T-cell (primary cell): ENCODE measurements around the gene IMMP1L. TPM values are rescaled to one million over a fixed set of nuclear protein-coding genes. Genes with fewer than 3 reads are reported as not detected.
"Not testable (repeated sequence)": the region's sequence is repeated elsewhere in the genome, so short reads cannot be mapped to it uniquely, and the experiment has no call there.

Experiments used
- ATAC-seq, 4 experiments: fragments of 200-7000 bp in 3 of 4; fragments of 150-1000 bp in 1 of 4; cut with Tn5 transposase; replicated peaks in 1 of 4; 1 replicate in 3 of 4; 2 replicates in 1 of 4; pipeline ENCODE4 v1.10.0; 2021; ENCODE audit warnings: moderate library complexity in 3 of 4, mild to moderate bottlenecking in 2 of 4, moderate number of reproducible peaks in 1 of 4
- CTCF ChIA-PET, 2 donors: fragments of 300-600 bp; sonication (Branson Sonifier 250); formaldehyde crosslinking; loops; one replicate each; lab custom pipeline; 2022; ENCODE audit warnings: antibody characterized with exemption in 2 of 2; lab: Charles Lee
- POLR2A ChIA-PET, 2 donors: fragments of 300-600 bp; sonication (Branson Sonifier 250); formaldehyde crosslinking; loops; one replicate each; lab custom pipeline; 2022; ENCODE audit warnings: antibody characterized with exemption in 2 of 2; lab: Charles Lee
- DNase-seq, 35 experiments: peaks; one replicate each; pipeline versions ENCODE4 v3.0.0 to v3.0.0-alpha.2; 2013 to 2023
- H3K27ac ChIP-seq: one replicate; pipeline ENCODE4 v1.5.1; 2013; ENCODE audit warnings: low read length
- H3K27me3 ChIP-seq, 2 experiments: replicated peaks in 1 of 2; 1 replicate in 1 of 2; 2 replicates in 1 of 2; pipeline versions ENCODE4 v1.6.1 to v1.7.0; 2013; ENCODE audit warnings: low read length in 1 of 2, mixed read lengths in 1 of 2; ENCODE audit not compliant: control insufficient read depth in 2 of 2, insufficient read depth in 2 of 2; ENCODE audit errors: extremely low read depth in 1 of 2
- H3K36me3 ChIP-seq, 2 donors: 1 replicate in 1 of 2; 2 replicates in 1 of 2; pipeline versions ENCODE4 v1.6.1 to v1.7.0; 2013; ENCODE audit warnings: low read length in 1 of 2; ENCODE audit not compliant: control insufficient read depth in 2 of 2, insufficient read depth in 1 of 2; ENCODE audit errors: extremely low read depth in 1 of 2
- H3K4me1 ChIP-seq, 2 experiments: 1 replicate in 1 of 2; 2 replicates in 1 of 2; pipeline versions ENCODE4 v1.6.1 to v1.7.0; 2013; ENCODE audit warnings: low read length in 2 of 2, mixed read lengths in 1 of 2; ENCODE audit not compliant: insufficient read depth in 2 of 2, control insufficient read depth in 1 of 2; ENCODE audit errors: extremely low read depth in 1 of 2
- H3K4me3 ChIP-seq, 2 donors: 1 replicate in 1 of 2; 2 replicates in 1 of 2; pipeline versions ENCODE4 v1.5.1 to v1.7.0; 2013; ENCODE audit warnings: mild to moderate bottlenecking in 2 of 2, low read length in 1 of 2, moderate library complexity in 1 of 2; ENCODE audit not compliant: control insufficient read depth in 1 of 2; ENCODE audit errors: extremely low read depth in 1 of 2
- H3K9me3 ChIP-seq: 2 replicates; pipeline ENCODE4 v1.7.0; 2013
- H3K27ac Mint-ChIP-seq, 2 donors: one replicate each; pipeline ENCODE4 v1.8.0; 2020 to 2021; ENCODE audit warnings: mild to moderate bottlenecking in 2 of 2, mixed read lengths in 2 of 2
- H3K27me3 Mint-ChIP-seq, 2 donors: one replicate each; pipeline ENCODE4 v1.8.0; 2021 to 2022; ENCODE audit warnings: mixed read lengths in 2 of 2
- H3K36me3 Mint-ChIP-seq: one replicate; pipeline ENCODE4 v1.8.0; 2021; ENCODE audit warnings: mixed read lengths
- H3K4me1 Mint-ChIP-seq, 3 donors: one replicate each; pipeline ENCODE4 v1.8.0; 2020 to 2022; ENCODE audit warnings: mixed read lengths in 3 of 3, mild to moderate bottlenecking in 1 of 3
- H3K4me3 Mint-ChIP-seq, 3 donors: one replicate each; pipeline ENCODE4 v1.8.0; 2020 to 2022; ENCODE audit warnings: mild to moderate bottlenecking in 3 of 3, mixed read lengths in 3 of 3, moderate library complexity in 3 of 3
- H3K9me3 Mint-ChIP-seq, 3 donors: one replicate each; pipeline ENCODE4 v1.8.0; 2020 to 2022; ENCODE audit warnings: mixed read lengths in 3 of 3
- WGBS: methylation state at CpG from one replicate; pipeline ENCODE4 v1.1.5; 2013; ENCODE audit warnings: missing lambda C conversion rate; ENCODE audit not compliant: insufficient coverage; 5-methylcytosine and 5-hydroxymethylcytosine counted together
- total RNA-seq, 35 experiments: library from RNA in 6 of 35; stranded (reverse) in 6 of 35; fragments of 120-200 nt in 1 of 35; gene quantifications; one replicate each; pipeline versions ENCODE4 v1.2.1 to v1.2.4 and lab custom pipeline; 2013 to 2026

Gene IMMP1L
- total RNA-seq, 5 donors from 2014 or later (not counting 1 experiment from before 2014, with no cell fraction given) = 8.2 to 16.3 (median 14.2) TPM

GRCh38 chr11:31499576-31500178 is 9.7 kb downstream of the IMMP1L start:
- ATAC-seq = no peak
- Mint-ChIP-seq H3K4me1 (peaks cover 33 to 39% (median 37%) of the 10 kb centered on the region in 3 donors), H3K36me3 (peaks cover 44% of the 10 kb centered on the region), H3K9me3 (no peaks in the 10 kb centered on the region), H3K4me3 (no peak overlapping the region), H3K27ac (no peak overlapping the region), H3K27me3 (no peaks in the 10 kb centered on the region)
- Histone ChIP-seq H3K36me3 (peaks cover 0 to under 1% of the 10 kb centered on the region in 2 donors), H3K9me3 (no peaks in the 10 kb centered on the region), H3K27me3 (no peaks in the 10 kb centered on the region), H3K4me1 (no peaks in the 10 kb centered on the region), H3K4me3 (no peak overlapping the region), H3K27ac (no peak overlapping the region)
- ChIA-PET POLR2A (no interaction called here), CTCF (no interaction called here)
- DNase-seq = no peak
- WGBS = no CpG with 5 or more reads among the region's 3 CpGs

GRCh38 chr11:31493762-31494161 is 15.7 kb downstream of the IMMP1L start:
- CTCF ChIA-PET, H3K27me3 Mint-ChIP-seq, H3K27ac Mint-ChIP-seq, H3K4me1 ChIP-seq, POLR2A ChIA-PET, ATAC-seq, DNase-seq, H3K27ac ChIP-seq, H3K36me3 ChIP-seq, H3K9me3 Mint-ChIP-seq, H3K4me3 ChIP-seq, H3K9me3 ChIP-seq, H3K4me3 Mint-ChIP-seq, H3K27me3 ChIP-seq: not testable (repeated sequence)
- peaks cover 59% of the 10 kb centered on the region for H3K36me3 Mint-ChIP-seq
- 100% methylated on average over 4 of the region's 4 CpGs for WGBS
- H3K4me1 Mint-ChIP-seq = peaks cover 35 to 46% (median 42%) of the 10 kb centered on the region in 3 donors

- no peak overlapping the region for H3K4me3 ChIP-seq
- Mint-ChIP-seq H3K27me3 (no peaks in the 10 kb centered on the region), H3K9me3 (no peaks in the 10 kb centered on the region), H3K4me1 (peaks cover 31 to 43% (median 40%) of the 10 kb centered on the region in 3 donors), H3K27ac (no peak overlapping the region), H3K36me3 (peaks cover 53% of the 10 kb centered on the region), H3K4me3 (no peak overlapping the region)
- no peaks in the 10 kb centered on the region for H3K4me1 ChIP-seq
- no peak for ATAC-seq
- DNase-seq = no peak
- H3K9me3 ChIP-seq = no peaks in the 10 kb centered on the region
- peaks cover 0 to 5% of the 10 kb centered on the region in 2 donors for H3K36me3 ChIP-seq
- 100% methylated on average over 1 of the region's 4 CpGs for WGBS
- no peak overlapping the region for H3K27ac ChIP-seq
- POLR2A ChIA-PET = no interaction called here
- no peaks in the 10 kb centered on the region for H3K27me3 ChIP-seq
- CTCF ChIA-PET = no interaction called here
Observed at GRCh38 chr11:31493235-31493634, 16.2 kb downstream of the IMMP1L start.

- Mint-ChIP-seq H3K27me3 (no peaks in the 10 kb centered on the region), H3K4me1 (peaks cover 33 to 47% (median 47%) of the 10 kb centered on the region in 3 donors), H3K4me3 (no peak overlapping the region), H3K36me3 (peaks cover 50% of the 10 kb centered on the region), H3K9me3 (no peaks in the 10 kb centered on the region), H3K27ac (no peak overlapping the region)
- ChIA-PET CTCF (no interaction called here), POLR2A (no interaction called here)
- ATAC-seq (no peak), DNase-seq (no peak)
- no peak overlapping the region for H3K27ac ChIP-seq
- no peaks in the 10 kb centered on the region for H3K4me1 ChIP-seq
- peaks cover 0 to 5% of the 10 kb centered on the region in 2 donors for H3K36me3 ChIP-seq
- no peak overlapping the region for H3K4me3 ChIP-seq
- H3K9me3 ChIP-seq = no peaks in the 10 kb centered on the region
- H3K27me3 ChIP-seq = no peaks in the 10 kb centered on the region
- WGBS = no CpG with 5 or more reads among the region's 2 CpGs
Observed at GRCh38 chr11:31492320-31492913, 17.0 kb downstream of the IMMP1L start.

GRCh38 chr11:31487848-31488247 is 21.6 kb downstream of the IMMP1L start:
- Mint-ChIP-seq H3K36me3 (peaks cover 19% of the 10 kb centered on the region), H3K27me3 (no peaks in the 10 kb centered on the region), H3K27ac (no peak overlapping the region), H3K9me3 (no peaks in the 10 kb centered on the region), H3K4me3 (no peak overlapping the region), H3K4me1 (peaks cover 22 to 33% (median 30%) of the 10 kb centered on the region in 3 donors)
- POLR2A ChIA-PET = no interaction called here
- H3K36me3 ChIP-seq = no peaks in the 10 kb centered on the region
- no peak overlapping the region for H3K27ac ChIP-seq
- CTCF ChIA-PET = no interaction called here
- ATAC-seq (peak in 1 of 4 experiments; percentile 39), DNase-seq (peak in 2 of 35 experiments; percentile 6 to 51)
- H3K4me1 ChIP-seq = no peaks in the 10 kb centered on the region
- no CpG with 5 or more reads among the region's 1 CpG for WGBS
- no peak overlapping the region for H3K4me3 ChIP-seq
- no peaks in the 10 kb centered on the region for H3K27me3 ChIP-seq
- H3K9me3 ChIP-seq = no peaks in the 10 kb centered on the region

- POLR2A ChIA-PET = interaction anchor here in 1 of 2 donors (0.6 kb wide), 1 partner anchor 69 kb away, joined by 3 read pairs; no protein-coding TSS in a partner anchor
Observed at GRCh38 chr11:31484497-31484896, 24.9 kb downstream of the IMMP1L start.

More at GRCh38 chr11:31484497-31484896, 24.9 kb downstream of the IMMP1L start:
- ATAC-seq (no peak), DNase-seq (no peak)
- H3K9me3 Mint-ChIP-seq = no peaks in the 10 kb centered on the region
- H3K4me1 Mint-ChIP-seq = peaks cover 13 to 24% (median 18%) of the 10 kb centered on the region in 3 donors
- H3K27ac Mint-ChIP-seq = no peak overlapping the region
- no peak overlapping the region for H3K4me3 ChIP-seq
- H3K4me3 Mint-ChIP-seq = no peak overlapping the region
- H3K36me3 ChIP-seq = no peaks in the 10 kb centered on the region
- H3K4me1 ChIP-seq = no peaks in the 10 kb centered on the region
- CTCF ChIA-PET = interaction anchor here in 1 of 2 donors (1.3 kb wide), 1 partner anchor 30 kb away, joined by 3 read pairs; no protein-coding TSS in a partner anchor
- no peak overlapping the region for H3K27ac ChIP-seq
- H3K27me3 Mint-ChIP-seq = no peaks in the 10 kb centered on the region
- H3K27me3 ChIP-seq = no peaks in the 10 kb centered on the region
- H3K9me3 ChIP-seq = no peaks in the 10 kb centered on the region
- no CpG with 5 or more reads among the region's 4 CpGs for WGBS
- H3K36me3 Mint-ChIP-seq = peaks cover 2% of the 10 kb centered on the region
